HEK293T (cell line): ENCODE data around the gene GOLGA6L7.

Experiments used
- ARNT ChIP-seq: fragments of 450-650 bp; IDR thresholded peaks from 2 replicates; pipeline ENCODE4 v1.6.1; 2017; ENCODE audit warnings: mild to moderate bottlenecking
- BHLHE40 ChIP-seq: fragments of 450-650 bp; IDR thresholded peaks from 2 replicates; pipeline ENCODE4 v1.6.1; 2016; ENCODE audit warnings: mild to moderate bottlenecking, moderate library complexity, borderline replicate concordance
- CTBP1 ChIP-seq: fragments of 450-650 bp; IDR thresholded peaks from 2 replicates; pipeline ENCODE4 v1.6.1; 2016; ENCODE audit warnings: borderline replicate concordance
- ELF4 ChIP-seq: fragments of 450-650 bp; IDR thresholded peaks from 2 replicates; pipeline ENCODE4 v1.6.1; 2017; ENCODE audit warnings: antibody characterized with exemption
- FOXA1 ChIP-seq: fragments of 450-650 bp; IDR thresholded peaks from 2 replicates; pipeline ENCODE4 v1.6.1; 2016; ENCODE audit warnings: mild to moderate bottlenecking
- FOXK2 ChIP-seq: fragments of 450-650 bp; IDR thresholded peaks from 2 replicates; pipeline ENCODE4 v1.6.1; 2016; ENCODE audit warnings: mild to moderate bottlenecking
- FOXM1 ChIP-seq: fragments of 450-650 bp; IDR thresholded peaks from 2 replicates; pipeline ENCODE4 v1.6.1; 2017; ENCODE audit warnings: mild to moderate bottlenecking, borderline replicate concordance
- HDGF ChIP-seq: fragments of 450-650 bp; IDR thresholded peaks from 2 replicates; pipeline ENCODE4 v1.6.1; 2017; ENCODE audit warnings: antibody characterized with exemption, borderline replicate concordance
- L3MBTL2 ChIP-seq: fragments of 450-650 bp; conservative IDR thresholded peaks from 2 replicates; pipeline ENCODE4 v1.6.1; 2016; ENCODE audit warnings: mild to moderate bottlenecking
- LEF1 ChIP-seq: fragments of 450-650 bp; IDR thresholded peaks from 2 replicates; pipeline ENCODE4 v1.6.1; 2017; ENCODE audit warnings: mild to moderate bottlenecking, borderline replicate concordance
- NFRKB ChIP-seq: fragments of 450-650 bp; IDR thresholded peaks from 2 replicates; pipeline ENCODE4 v1.6.1; 2016; ENCODE audit warnings: mild to moderate bottlenecking, moderate library complexity
- SP1 ChIP-seq: fragments of 450-650 bp; IDR thresholded peaks from 2 replicates; pipeline ENCODE4 v1.6.1; 2017
- TARDBP ChIP-seq: fragments of 450-650 bp; IDR thresholded peaks from 2 replicates; pipeline ENCODE4 v1.6.1; 2016
- ZNF384 ChIP-seq: fragments of 450-650 bp; IDR thresholded peaks from 2 replicates; pipeline ENCODE4 v1.6.1; 2016

DNA sequence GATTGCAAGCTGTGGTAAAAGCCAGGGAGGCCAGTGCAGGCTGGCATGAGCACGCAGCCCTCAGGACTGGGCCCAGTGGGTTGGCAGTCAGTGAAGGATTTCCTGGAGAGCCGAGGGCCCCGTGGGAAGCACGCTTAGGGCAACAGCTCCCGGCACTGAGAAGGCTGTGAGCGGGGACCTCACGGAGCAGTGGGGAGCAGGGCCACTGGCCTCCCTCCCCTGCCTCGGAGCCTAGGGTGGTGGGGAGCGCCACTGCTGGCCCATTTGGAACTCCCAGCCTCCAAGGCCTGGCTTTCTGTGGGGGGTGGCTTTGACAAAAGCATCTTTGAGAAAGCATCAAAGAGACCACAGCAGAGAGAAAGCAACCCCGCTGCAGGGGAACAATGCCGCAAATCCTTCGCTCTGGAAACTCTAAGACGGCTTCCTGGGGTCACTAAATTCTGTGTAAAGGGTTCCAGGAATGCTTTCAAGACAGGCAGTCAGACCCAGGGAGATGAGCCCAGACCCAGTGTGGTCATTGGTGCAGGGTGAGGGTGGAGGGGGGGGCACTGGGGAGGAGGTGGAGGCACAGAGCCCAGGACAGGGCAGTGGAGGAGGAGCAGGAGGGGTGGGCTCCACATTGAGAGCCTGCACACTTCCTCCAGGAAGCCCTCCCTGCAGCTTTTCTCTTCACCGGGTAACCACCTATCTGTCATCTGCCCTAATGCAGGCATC lies 27.8 kb upstream of the GOLGA6L7 start:
- TF ChIP-seq SP1 (no peak), FOXK2 (no peak), LEF1 (no peak), BHLHE40 (no peak), FOXA1 (no peak), ZNF384 (no peak), ARNT (no peak), HDGF (no peak), ELF4 (no peak), TARDBP (no peak), NFRKB (no peak), CTBP1 (no peak), L3MBTL2 (no peak), FOXM1 (no peak)
